ENCODE data around the gene FKBP1B. TPM values are rescaled to one million over a fixed set of nuclear protein-coding genes. Genes with fewer than 3 reads are reported as not detected.
A peak's percentile ranks its signal among the peaks of the same experiment; 100 is the strongest.

FKBP1B gene
- 0.71 and 3.6 TPM in 2 replicates for total RNA-seq (2014; rRNA removed; shearing (Covaris generic); ENCODE audit: low replicate concordance)

- peaks cover 32% of the 10 kb centered on the region for H3K4me1 ChIP-seq (ENCODE audit: low read length)
- peak; percentile 85 for DNase-seq
- no peaks in the 10 kb centered on the region for H3K9me2 ChIP-seq (replicated peaks; ENCODE audit: insufficient read depth, low read length)
- no peak within 1 kb of the TSS for H3K27ac ChIP-seq (ENCODE audit: low read length)
- H3K4me2 ChIP-seq (ENCODE audit: low read depth, low read length, poor library complexity, severe bottlenecking) = peak within 1 kb of the TSS; percentile 99
- H2AFZ ChIP-seq (ENCODE audit: low read length) = peak within 1 kb of the TSS; percentile 25
- H3K9ac ChIP-seq (ENCODE audit: low read length) = peak within 1 kb of the TSS; percentile 59
- H3K27me3 ChIP-seq (ENCODE audit: low read length) = no peaks in the 10 kb centered on the region
- no peaks in the 10 kb centered on the region for H3K9me3 ChIP-seq (ENCODE audit: low read length)
- no peaks in the 10 kb centered on the region for H4K20me1 ChIP-seq (ENCODE audit: insufficient read depth, low read depth, low read length)
- no peaks in the 10 kb centered on the region for H3K36me3 ChIP-seq (ENCODE audit: insufficient read depth, low read length)
- peak within 1 kb of the TSS; percentile 61 for H3K4me3 ChIP-seq (ENCODE audit: low read length)
- peaks cover 25% of the 10 kb centered on the region for H3K79me2 ChIP-seq (ENCODE audit: low read length)
These were observed at the start of gene FKBP1B for GRCh38 chr2:24049485-24050021. TSS of gene FKBP1B (plus strand) at chr2:24049741. CDS start at chr2:24049850, 109 bp downstream.

- Histone ChIP-seq H3K9me2 (replicated peaks; ENCODE audit: insufficient read depth, low read length) (no peaks in the 10 kb centered on the region), H2AFZ (ENCODE audit: low read length) (no peak overlapping the region), H3K27me3 (ENCODE audit: low read length) (no peaks in the 10 kb centered on the region), H3K9me3 (ENCODE audit: low read length) (no peaks in the 10 kb centered on the region), H3K9ac (ENCODE audit: low read length) (no peak overlapping the region), H3K79me2 (ENCODE audit: low read length) (no peaks in the 10 kb centered on the region), H3K4me1 (ENCODE audit: low read length) (no peaks in the 10 kb centered on the region), H3K4me3 (ENCODE audit: low read length) (no peak overlapping the region), H3K27ac (ENCODE audit: low read length) (no peak overlapping the region), H4K20me1 (ENCODE audit: insufficient read depth, low read depth, low read length) (no peaks in the 10 kb centered on the region), H3K36me3 (ENCODE audit: insufficient read depth, low read length) (no peaks in the 10 kb centered on the region), H3K4me2 (ENCODE audit: low read depth, low read length, poor library complexity, severe bottlenecking) (no peak overlapping the region)
- no peak for DNase-seq
These were observed 41.8 kb upstream of the FKBP1B start for GRCh38 chr2:24007693-24008092.

GRCh38 chr2:24008672-24009366 lies 40.7 kb upstream of the FKBP1B start:
- Histone ChIP-seq H3K27me3 (ENCODE audit: low read length) (no peaks in the 10 kb centered on the region), H3K9ac (ENCODE audit: low read length) (no peak overlapping the region), H3K4me1 (ENCODE audit: low read length) (no peaks in the 10 kb centered on the region), H2AFZ (ENCODE audit: low read length) (no peak overlapping the region), H3K9me2 (replicated peaks; ENCODE audit: insufficient read depth, low read length) (no peaks in the 10 kb centered on the region), H3K4me2 (ENCODE audit: low read depth, low read length, poor library complexity, severe bottlenecking) (no peak overlapping the region), H4K20me1 (ENCODE audit: insufficient read depth, low read depth, low read length) (no peaks in the 10 kb centered on the region), H3K9me3 (ENCODE audit: low read length) (no peaks in the 10 kb centered on the region), H3K36me3 (ENCODE audit: insufficient read depth, low read length) (no peaks in the 10 kb centered on the region), H3K79me2 (ENCODE audit: low read length) (no peaks in the 10 kb centered on the region), H3K4me3 (ENCODE audit: low read length) (no peak overlapping the region), H3K27ac (ENCODE audit: low read length) (no peak overlapping the region)
- DNase-seq = no peak

- Histone ChIP-seq H2AFZ (ENCODE audit: low read length) (no peak overlapping the region), H3K9me2 (replicated peaks; ENCODE audit: insufficient read depth, low read length) (no peaks in the 10 kb centered on the region), H3K36me3 (ENCODE audit: insufficient read depth, low read length) (no peaks in the 10 kb centered on the region), H3K4me2 (ENCODE audit: low read depth, low read length, poor library complexity, severe bottlenecking) (no peak overlapping the region), H3K4me1 (ENCODE audit: low read length) (no peaks in the 10 kb centered on the region), H4K20me1 (ENCODE audit: insufficient read depth, low read depth, low read length) (no peaks in the 10 kb centered on the region), H3K27me3 (ENCODE audit: low read length) (no peaks in the 10 kb centered on the region), H3K27ac (ENCODE audit: low read length) (no peak overlapping the region), H3K9me3 (ENCODE audit: low read length) (no peaks in the 10 kb centered on the region), H3K4me3 (ENCODE audit: low read length) (no peak overlapping the region), H3K79me2 (ENCODE audit: low read length) (no peaks in the 10 kb centered on the region), H3K9ac (ENCODE audit: low read length) (no peak overlapping the region)
- DNase-seq = no peak
These were observed 40.2 kb upstream of the FKBP1B start for GRCh38 chr2:24009367-24009679.

- Histone ChIP-seq H3K4me1 (ENCODE audit: low read length) (no peaks in the 10 kb centered on the region), H3K36me3 (ENCODE audit: insufficient read depth, low read length) (no peaks in the 10 kb centered on the region), H3K27ac (ENCODE audit: low read length) (no peak within 1 kb of the TSS), H4K20me1 (ENCODE audit: insufficient read depth, low read depth, low read length) (no peaks in the 10 kb centered on the region), H3K27me3 (ENCODE audit: low read length) (no peaks in the 10 kb centered on the region), H3K79me2 (ENCODE audit: low read length) (no peaks in the 10 kb centered on the region), H3K9me3 (ENCODE audit: low read length) (no peaks in the 10 kb centered on the region), H3K9ac (ENCODE audit: low read length) (no peak within 1 kb of the TSS), H3K4me3 (ENCODE audit: low read length) (no peak within 1 kb of the TSS), H2AFZ (ENCODE audit: low read length) (no peak within 1 kb of the TSS), H3K9me2 (replicated peaks; ENCODE audit: insufficient read depth, low read length) (no peaks in the 10 kb centered on the region), H3K4me2 (ENCODE audit: low read depth, low read length, poor library complexity, severe bottlenecking) (no peak within 1 kb of the TSS)
- no peak for DNase-seq
These were observed 39.7 kb upstream of the FKBP1B start, which contains the start of gene MFSD2B for GRCh38 chr2:24009680-24010476. TSS of gene MFSD2B (plus strand) at chr2:24010085. CDS start at chr2:24010097, 12 bp downstream.

GRCh38 chr2:24010477-24011249 lies 38.9 kb upstream of the FKBP1B start:
- Histone ChIP-seq H4K20me1 (ENCODE audit: insufficient read depth, low read depth, low read length) (no peaks in the 10 kb centered on the region), H3K4me3 (ENCODE audit: low read length) (no peak overlapping the region), H3K9me3 (ENCODE audit: low read length) (no peaks in the 10 kb centered on the region), H3K4me2 (ENCODE audit: low read depth, low read length, poor library complexity, severe bottlenecking) (no peak overlapping the region), H3K79me2 (ENCODE audit: low read length) (no peaks in the 10 kb centered on the region), H3K4me1 (ENCODE audit: low read length) (no peaks in the 10 kb centered on the region), H3K9ac (ENCODE audit: low read length) (no peak overlapping the region), H3K27ac (ENCODE audit: low read length) (no peak overlapping the region), H3K9me2 (replicated peaks; ENCODE audit: insufficient read depth, low read length) (no peaks in the 10 kb centered on the region), H2AFZ (ENCODE audit: low read length) (no peak overlapping the region), H3K36me3 (ENCODE audit: insufficient read depth, low read length) (no peaks in the 10 kb centered on the region), H3K27me3 (ENCODE audit: low read length) (no peaks in the 10 kb centered on the region)
- no peak for DNase-seq

- H4K20me1 ChIP-seq (ENCODE audit: insufficient read depth, low read depth, low read length) = no peaks in the 10 kb centered on the region
- no peaks in the 10 kb centered on the region for H3K4me1 ChIP-seq (ENCODE audit: low read length)
- no peaks in the 10 kb centered on the region for H3K79me2 ChIP-seq (ENCODE audit: low read length)
- H3K4me2 ChIP-seq (ENCODE audit: low read depth, low read length, poor library complexity, severe bottlenecking) = no peak overlapping the region
- no peaks in the 10 kb centered on the region for H3K9me2 ChIP-seq (replicated peaks; ENCODE audit: insufficient read depth, low read length)
- H3K9ac ChIP-seq (ENCODE audit: low read length) = no peak overlapping the region
- no peak overlapping the region for H3K27ac ChIP-seq (ENCODE audit: low read length)
- no peak overlapping the region for H3K4me3 ChIP-seq (ENCODE audit: low read length)
- no peaks in the 10 kb centered on the region for H3K27me3 ChIP-seq (ENCODE audit: low read length)
- no peaks in the 10 kb centered on the region for H3K9me3 ChIP-seq (ENCODE audit: low read length)
- no peak for DNase-seq
- no peaks in the 10 kb centered on the region for H3K36me3 ChIP-seq (ENCODE audit: insufficient read depth, low read length)
- no peak overlapping the region for H2AFZ ChIP-seq (ENCODE audit: low read length)
These were observed 38.1 kb upstream of the FKBP1B start for GRCh38 chr2:24011250-24012104.

All from Karpas-422 (cell line).